Upper lobe of right lung (tissue), 1 donor: Measurements from ENCODE around the gene SERGEF. TPM values are rescaled to one million over a fixed set of nuclear protein-coding genes. Genes with fewer than 3 reads are reported as not detected.

ENCODE experiments used
- ATAC-seq: fragments of 200-7000 bp; cut with Tn5 transposase; one replicate; pipeline ENCODE4 v1.9.1; 2020; ENCODE audit warnings: mild to moderate bottlenecking, moderate library complexity
- DNase-seq: peaks from one replicate; pipeline ENCODE4 v3.0.0-alpha.2; 2020
- H3K27ac ChIP-seq: fragments of 200-600 bp; one replicate; pipeline ENCODE4 v1.8.0; 2022
- H3K27me3 ChIP-seq: fragments of 200-600 bp; one replicate; pipeline ENCODE4 v1.8.0; 2022; ENCODE audit warnings: mild to moderate bottlenecking
- H3K36me3 ChIP-seq: fragments of 200-600 bp; one replicate; pipeline ENCODE4 v1.8.0; 2022
- H3K4me1 ChIP-seq: fragments of 200-600 bp; one replicate; pipeline ENCODE4 v1.8.0; 2022
- H3K4me3 ChIP-seq: fragments of 200-600 bp; one replicate; pipeline ENCODE4 v1.8.0; 2022; ENCODE audit warnings: mild to moderate bottlenecking
- H3K9me3 ChIP-seq: fragments of 200-600 bp; one replicate; pipeline ENCODE4 v1.8.0; 2022
- CTCF ChIP-seq: fragments of 200-600 bp; IDR thresholded peaks from one replicate; pipeline ENCODE4 v1.8.0; 2022; ENCODE audit warnings: antibody characterized with exemption
- intact Hi-C: fragments of 100-400 bp; cut with DNase I; formaldehyde crosslinking; loops from one replicate; pipeline ENCODE4 v1.11.0; 2022
- total RNA-seq: library from RNA; stranded (reverse); fragmentation: NEBNext Ultra II Directional; extraction: Animal tissue kit (Norgen Biotek cat#: 25700); gene quantifications from one replicate; pipeline ENCODE4 v1.2.1, GENCODE V29; 2021
- donor health status: DM: no; HTN: yes; CAD: no; lungs with severe emphysema.

SERGEF gene
- total RNA-seq, 1 donor from 2014 or later = 37.6 TPM

GRCh38 chr11:17853280-17853679 is 159.6 kb downstream of the SERGEF start:
- no peaks in the 10 kb centered on the region for H3K36me3 ChIP-seq
- ATAC-seq (no peak), DNase-seq (no peak)
- H3K4me1 ChIP-seq = no peaks in the 10 kb centered on the region
- no peaks in the 10 kb centered on the region for H3K27me3 ChIP-seq
- no peak for TF ChIP-seq CTCF
- H3K4me3 ChIP-seq = no peak overlapping the region
- H3K27ac ChIP-seq = no peak overlapping the region
- H3K9me3 ChIP-seq = no peaks in the 10 kb centered on the region
- intact Hi-C loops = no loop called here

GRCh38 chr11:17852246-17852645 is 160.6 kb downstream of the SERGEF start:
- no peak for DNase-seq

GRCh38 chr11:17851697-17852096 is 161.2 kb downstream of the SERGEF start:
- H3K4me3 ChIP-seq = no peak overlapping the region
- H3K4me1 ChIP-seq = no peaks in the 10 kb centered on the region
- no peak for TF ChIP-seq CTCF
- intact Hi-C loops = no loop called here
- H3K27me3 ChIP-seq = no peaks in the 10 kb centered on the region
- H3K36me3 ChIP-seq = no peaks in the 10 kb centered on the region
- no peak for DNase-seq
- ATAC-seq = no peak
- H3K27ac ChIP-seq = no peak overlapping the region
- no peaks in the 10 kb centered on the region for H3K9me3 ChIP-seq

More at GRCh38 chr11:17852246-17852645, 160.6 kb downstream of the SERGEF start:
- no peak overlapping the region for H3K27ac ChIP-seq
- H3K9me3 ChIP-seq = no peaks in the 10 kb centered on the region
- no peaks in the 10 kb centered on the region for H3K36me3 ChIP-seq
- H3K27me3 ChIP-seq = no peaks in the 10 kb centered on the region
- no peak overlapping the region for H3K4me3 ChIP-seq
- no peak for ATAC-seq
- no peaks in the 10 kb centered on the region for H3K4me1 ChIP-seq
- intact Hi-C loops = no loop called here
- no peak for TF ChIP-seq CTCF

GRCh38 chr11:17850336-17850735 is 162.5 kb downstream of the SERGEF start:
- intact Hi-C loops = no loop called here
- TF ChIP-seq CTCF = no peak
- Histone ChIP-seq H3K9me3 (no peaks in the 10 kb centered on the region), H3K4me1 (no peaks in the 10 kb centered on the region), H3K36me3 (no peaks in the 10 kb centered on the region), H3K27me3 (no peaks in the 10 kb centered on the region), H3K27ac (no peak overlapping the region), H3K4me3 (no peak overlapping the region)
- DNase-seq (no peak), ATAC-seq (no peak)

GRCh38 chr11:17848715-17849114 is 164.1 kb downstream of the SERGEF start:
- H3K27ac ChIP-seq = no peak overlapping the region
- no peaks in the 10 kb centered on the region for H3K36me3 ChIP-seq
- no peak overlapping the region for H3K4me3 ChIP-seq
- H3K27me3 ChIP-seq = no peaks in the 10 kb centered on the region
- H3K4me1 ChIP-seq = no peaks in the 10 kb centered on the region
- no peaks in the 10 kb centered on the region for H3K9me3 ChIP-seq
- no peak for DNase-seq
- no peak for TF ChIP-seq CTCF
- ATAC-seq = no peak
- intact Hi-C loops = no loop called here

- H3K4me1 ChIP-seq = no peaks in the 10 kb centered on the region
- H3K27me3 ChIP-seq = no peaks in the 10 kb centered on the region
- H3K27ac ChIP-seq = no peak overlapping the region
- intact Hi-C loops = no loop called here
- H3K36me3 ChIP-seq = no peaks in the 10 kb centered on the region
- no peak for TF ChIP-seq CTCF
- H3K9me3 ChIP-seq = no peaks in the 10 kb centered on the region
- no peak overlapping the region for H3K4me3 ChIP-seq
- ATAC-seq = no peak
- no peak for DNase-seq
Observed at GRCh38 chr11:17846852-17847453, 165.9 kb downstream of the SERGEF start.
